Right ventricle myocardium superior (tissue), 1 donor: ENCODE results near the gene MAT2A. TPM values are rescaled to one million over a fixed set of nuclear protein-coding genes. Genes with fewer than 3 reads are reported as not detected.

Experiments used
- ATAC-seq: fragments of 200-7000 bp; cut with Tn5 transposase; one replicate; pipeline ENCODE4 v1.9.1; 2020; ENCODE audit warnings: mild to moderate bottlenecking; ENCODE audit not compliant: poor library complexity
- DNase-seq: peaks from one replicate; pipeline ENCODE4 v3.0.0-alpha.2; 2020
- intact Hi-C: fragments of 100-400 bp; cut with DNase I; formaldehyde crosslinking; loops from one replicate; pipeline ENCODE4 v1.11.2; 2022
- total RNA-seq: library from RNA; stranded (reverse); fragmentation: NEBNext Ultra II Directional; extraction: Animal tissue kit (Norgen Biotek cat#: 25700); gene quantifications from one replicate; pipeline ENCODE4 v1.2.1, GENCODE V29; 2021
- donor health status: DM: no; HTN: yes; CAD: no; lungs with severe emphysema.

MAT2A gene
- total RNA-seq, 1 donor from 2014 or later, result 116 TPM

DNA sequence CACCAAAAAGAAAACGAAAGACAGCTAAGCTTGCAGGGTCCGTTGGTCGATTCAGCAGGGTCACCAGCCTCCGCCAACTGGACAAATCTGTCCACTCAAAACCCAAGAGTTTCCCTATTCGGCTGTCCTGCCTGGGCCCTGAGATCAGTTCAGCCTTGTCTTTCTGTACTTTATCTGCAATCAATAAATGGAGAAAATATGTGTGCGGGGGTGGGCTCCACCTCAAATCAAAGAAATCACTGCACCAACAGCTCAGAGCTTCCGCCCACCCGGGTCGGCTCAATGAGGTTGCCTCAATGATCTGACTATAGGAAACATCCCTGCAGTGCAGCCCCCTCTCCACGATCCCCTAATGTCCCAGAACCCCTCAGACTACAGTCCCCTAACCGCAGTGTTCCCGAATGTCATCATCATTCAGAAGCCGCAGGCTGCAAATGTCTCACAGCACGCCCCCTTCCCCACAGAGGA, 21.9 kb downstream of the MAT2A start:
- intact Hi-C loops, result loop anchor here (2.0 kb wide), 1 partner anchor 42 kb away; the partner anchor contains the start of gene TMEM150A
- DNase-seq (no peak), ATAC-seq (no peak)

DNA sequence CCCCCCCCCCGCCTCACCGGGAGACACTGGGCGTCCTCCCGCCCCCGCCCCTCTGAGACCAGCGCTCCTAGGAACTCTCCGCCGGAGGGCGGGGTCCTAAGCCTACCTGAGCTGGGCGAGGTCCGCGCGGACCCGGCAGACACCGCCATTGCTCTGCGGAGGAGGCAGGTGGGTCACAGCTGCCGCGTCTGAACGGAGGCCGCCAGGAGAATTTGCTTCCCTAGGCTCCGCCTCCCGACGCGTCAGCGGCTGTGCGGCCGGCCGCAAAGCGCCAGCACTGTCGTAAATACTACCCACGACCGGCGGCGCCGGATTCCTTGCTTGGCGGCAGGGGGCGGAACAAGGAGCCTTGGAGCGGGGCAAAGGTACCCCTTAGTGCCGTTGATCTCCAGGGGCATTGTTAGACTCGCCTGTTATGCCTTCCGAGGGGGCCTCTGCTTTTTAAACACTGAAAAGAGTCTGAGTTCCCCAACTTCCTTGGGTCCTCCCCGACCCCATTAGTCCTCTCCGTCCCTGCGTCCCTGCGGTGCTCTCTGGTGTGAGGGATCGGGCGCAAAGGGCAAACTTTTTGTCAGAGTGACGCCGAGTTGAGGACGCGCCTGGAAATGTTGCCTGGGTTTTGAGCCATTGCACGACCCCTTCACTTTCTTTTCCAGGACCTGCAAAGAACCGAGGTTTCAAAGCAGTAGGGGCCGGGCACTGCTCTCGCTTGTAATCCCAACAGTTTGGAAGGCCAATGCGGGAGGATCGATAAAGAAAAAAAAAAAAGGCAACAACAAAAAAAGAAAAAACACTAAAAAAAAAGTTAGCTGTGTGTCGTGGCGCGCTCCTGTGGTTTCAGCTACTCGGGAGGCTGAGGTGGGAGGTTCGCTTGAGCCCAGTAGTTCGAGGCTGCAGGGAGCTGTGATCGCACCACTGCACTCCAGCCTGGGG, 22.6 kb downstream of the MAT2A start, which contains the start of gene GGCX:
GGCX (minus strand) TSS at position 214 of the 933 bp plus-strand sequence; CDS start at position 149, 65 bp downstream.
- intact Hi-C loops, result loop anchor here (2.0 kb wide), 1 partner anchor 41 kb away; the partner anchor contains the start of gene TMEM150A
- peak; percentile 96 for ATAC-seq
- DNase-seq, result peak; percentile 98

DNA sequence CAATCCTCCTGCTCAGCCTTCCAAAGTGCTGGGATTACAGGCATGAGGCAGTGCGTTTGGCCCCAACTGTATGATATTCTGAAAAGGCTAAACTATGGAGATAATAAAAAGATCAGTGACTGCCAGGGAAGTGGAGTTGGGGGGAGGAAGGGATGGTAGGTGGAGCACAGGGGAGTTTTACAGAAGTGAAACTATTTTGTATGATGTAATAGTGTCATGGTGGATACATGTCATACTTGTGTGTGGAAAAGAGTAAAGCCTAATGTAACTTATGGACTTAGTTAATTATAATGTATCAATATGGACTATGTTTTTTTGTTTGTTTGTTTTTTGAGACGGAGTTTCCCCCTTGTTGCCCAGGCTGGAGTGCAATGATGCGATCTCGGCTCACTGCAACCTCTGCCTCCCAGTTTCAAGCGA, 25.2 kb downstream of the MAT2A start:
- DNase-seq, result no peak
- ATAC-seq, result no peak
- intact Hi-C loops, result no loop called here

DNA sequence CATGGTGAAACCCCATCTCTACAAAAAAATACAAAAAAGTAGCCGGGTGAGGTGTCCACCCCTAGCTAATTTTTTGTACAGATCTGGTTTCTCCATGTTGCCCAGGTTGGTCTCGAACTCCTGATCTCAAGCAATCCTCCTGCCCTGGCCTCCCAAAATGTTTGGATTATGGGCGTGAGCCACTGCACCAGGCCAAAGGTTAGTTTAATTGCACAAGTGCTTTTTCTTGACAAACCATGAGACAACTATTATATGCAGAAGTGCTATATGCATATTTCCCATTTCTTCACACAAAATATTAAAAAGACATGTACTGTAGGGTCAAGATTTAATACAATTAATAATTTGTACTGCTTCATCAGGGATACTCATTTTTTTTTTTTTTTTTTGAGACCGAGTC, 27.3 kb downstream of the MAT2A start:
- DNase-seq (no peak), ATAC-seq (no peak)
- intact Hi-C loops, result no loop called here

DNA sequence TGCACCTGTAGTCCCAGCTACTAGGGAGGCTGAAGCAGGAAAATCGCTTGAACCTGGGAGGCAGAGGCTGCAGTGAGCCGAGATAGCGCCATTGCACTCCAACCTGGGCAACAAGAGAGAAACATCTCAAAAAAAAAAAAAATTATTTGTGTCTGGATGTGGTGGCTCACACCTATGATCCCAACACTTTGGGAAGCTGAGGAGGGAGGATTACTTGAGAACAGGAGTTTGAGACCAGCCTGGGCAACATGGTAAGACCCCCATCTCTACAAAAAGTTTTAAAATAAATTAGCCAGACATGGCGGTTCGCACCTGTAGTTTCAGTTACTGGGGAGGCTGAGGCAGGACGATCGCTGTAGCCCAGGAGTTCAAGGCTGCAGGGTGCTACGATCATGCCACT, 36.8 kb downstream of the MAT2A start:
- intact Hi-C loops, result no loop called here
- DNase-seq, result no peak
- ATAC-seq, result no peak

DNA sequence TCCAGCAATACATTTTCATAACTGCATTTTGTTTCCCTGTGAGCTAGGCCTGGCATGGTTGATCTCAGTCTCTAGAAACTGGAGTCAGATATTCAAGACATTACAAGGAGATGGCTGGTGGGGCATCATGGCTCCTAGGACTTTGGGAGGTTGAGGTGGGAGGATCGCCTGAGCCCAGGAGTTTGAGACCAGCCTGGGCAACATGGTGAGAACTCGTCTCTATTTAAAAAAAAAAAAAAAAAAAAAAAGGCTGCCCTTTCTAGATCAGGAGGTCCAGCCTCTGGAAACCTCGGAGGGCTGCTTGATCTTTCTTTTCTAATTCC, 38.1 kb downstream of the MAT2A start:
- intact Hi-C loops, result no loop called here
- ATAC-seq (no peak), DNase-seq (no peak)

DNA sequence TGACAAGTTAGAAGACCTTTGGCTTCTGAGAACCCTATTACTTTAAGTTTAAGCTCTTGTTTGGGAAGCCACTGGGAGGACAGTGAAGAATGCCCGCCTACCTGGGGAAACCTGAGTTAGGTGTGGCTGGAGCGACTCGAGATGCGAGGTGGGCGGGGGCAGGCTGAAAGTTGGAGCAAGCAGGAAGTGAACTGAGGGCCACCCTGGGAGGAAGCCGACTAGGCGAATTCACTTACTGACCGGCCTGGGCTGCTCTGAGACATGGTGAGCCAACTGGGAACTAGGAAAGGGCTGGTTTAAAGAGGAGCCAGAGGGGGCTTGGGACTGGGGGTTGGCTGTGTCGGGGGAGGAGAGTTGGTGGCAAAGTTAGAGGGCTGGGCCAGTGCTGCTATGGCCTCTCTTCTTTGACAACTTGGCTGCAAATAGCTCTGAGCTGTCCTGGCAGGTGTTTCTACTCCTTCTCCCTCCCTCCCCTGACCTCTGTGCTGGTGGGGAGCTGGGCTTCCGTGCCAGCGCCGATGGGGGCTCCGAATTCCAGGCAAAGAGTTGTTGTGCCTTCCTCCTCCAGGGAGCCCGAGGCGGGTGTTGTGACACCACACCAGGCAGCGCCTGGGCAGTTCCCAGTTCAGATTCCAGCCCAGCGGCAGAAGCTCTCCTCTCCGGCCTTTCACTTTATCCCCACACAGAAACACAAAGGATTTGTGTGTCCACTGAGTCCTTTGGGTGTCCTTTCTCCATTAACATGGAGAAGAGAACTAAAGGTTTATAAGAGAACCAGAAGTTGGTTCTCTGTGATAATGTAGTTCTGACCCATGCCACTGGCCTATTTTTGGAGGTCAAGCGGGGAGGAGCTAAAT, 38.6 kb downstream of the MAT2A start, which contains the start of gene VAMP8:
VAMP8 (plus strand) TSS at position 201 of the 857 bp plus-strand sequence; CDS start at position 262, 61 bp downstream.
- peak; percentile 70 for DNase-seq
- intact Hi-C loops, result no loop called here
- peak; percentile 52 for ATAC-seq

DNA sequence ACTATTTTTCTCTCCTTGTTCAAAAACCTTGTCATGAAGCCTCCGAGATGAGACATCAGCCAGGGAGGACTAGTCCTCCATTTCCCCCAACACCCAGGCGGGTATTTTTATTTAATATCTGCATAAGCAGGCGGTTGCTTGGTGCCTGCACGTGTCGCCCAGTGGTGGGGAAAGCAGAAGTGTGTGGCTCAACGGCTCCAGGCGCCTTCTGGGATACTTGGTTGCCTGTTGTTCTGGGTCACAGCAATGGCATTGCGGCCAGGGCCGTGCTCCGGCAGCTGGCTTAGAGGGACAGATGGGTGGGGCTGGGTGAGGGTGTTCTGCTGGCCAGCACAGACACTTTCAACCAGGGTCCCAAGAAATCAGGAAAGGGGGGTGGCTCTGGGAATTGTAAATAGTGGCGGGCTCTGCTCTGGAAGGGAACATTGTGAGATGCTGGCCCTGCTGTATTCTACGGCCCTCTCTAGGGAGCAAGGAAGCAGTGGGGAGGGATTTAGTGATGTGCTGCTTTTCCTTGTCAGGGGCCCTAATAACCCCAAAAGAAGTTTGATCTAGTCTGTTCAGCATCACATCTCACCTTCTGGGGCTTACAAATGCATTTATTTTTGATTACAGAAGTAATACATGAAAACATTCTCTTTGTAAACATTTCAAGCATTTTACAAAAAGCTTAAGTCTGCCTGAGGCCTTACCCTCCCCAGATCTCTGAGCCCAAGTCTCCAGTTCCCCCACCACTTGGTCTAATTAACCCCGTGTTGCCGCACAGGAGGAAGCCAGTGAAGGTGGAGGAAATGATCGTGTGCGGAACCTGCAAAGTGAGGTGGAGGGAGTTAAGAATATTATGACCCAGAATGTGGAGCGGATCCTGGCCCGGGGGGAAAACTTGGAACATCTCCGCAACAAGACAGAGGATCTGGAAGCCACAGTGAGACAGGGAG, 39.5 kb downstream of the MAT2A start:
- DNase-seq (peak; percentile 83), ATAC-seq (peak; percentile 73)
- intact Hi-C loops, result no loop called here

DNA sequence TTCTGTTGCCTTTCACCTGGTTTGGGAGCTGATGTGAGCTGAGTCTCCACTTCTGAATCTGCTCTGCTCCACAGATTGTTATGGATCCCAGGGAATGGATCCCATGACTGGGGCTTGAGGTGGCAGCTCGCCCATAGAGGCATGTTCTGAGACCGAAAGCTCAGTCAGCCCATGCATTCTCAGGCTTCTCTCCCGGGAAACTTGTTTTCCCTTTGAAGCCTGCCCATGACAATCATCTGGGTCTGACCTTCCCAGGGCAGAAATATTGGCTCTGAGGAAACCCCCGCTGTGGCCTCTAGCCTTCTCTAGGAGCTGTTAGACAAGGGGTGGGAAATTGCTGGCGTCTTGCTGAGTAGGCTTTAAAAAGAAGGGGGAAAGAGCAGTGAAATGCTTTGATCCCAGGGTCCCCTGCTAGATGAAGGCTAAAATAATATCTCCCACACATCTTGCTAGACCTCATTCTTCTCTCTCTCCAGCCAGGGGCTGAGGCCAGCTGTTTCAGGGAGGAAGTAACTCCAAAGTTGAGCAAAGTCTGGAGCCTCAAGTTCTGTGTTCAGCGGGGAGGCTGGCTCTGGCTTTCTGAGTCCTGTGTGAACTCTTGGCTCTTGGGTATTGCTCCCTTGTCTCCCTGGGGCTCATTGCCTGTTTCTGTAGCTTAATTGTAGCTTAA, 40.4 kb downstream of the MAT2A start:
- peak; percentile 68 for DNase-seq
- peak; percentile 36 for ATAC-seq
- intact Hi-C loops, result no loop called here

DNA sequence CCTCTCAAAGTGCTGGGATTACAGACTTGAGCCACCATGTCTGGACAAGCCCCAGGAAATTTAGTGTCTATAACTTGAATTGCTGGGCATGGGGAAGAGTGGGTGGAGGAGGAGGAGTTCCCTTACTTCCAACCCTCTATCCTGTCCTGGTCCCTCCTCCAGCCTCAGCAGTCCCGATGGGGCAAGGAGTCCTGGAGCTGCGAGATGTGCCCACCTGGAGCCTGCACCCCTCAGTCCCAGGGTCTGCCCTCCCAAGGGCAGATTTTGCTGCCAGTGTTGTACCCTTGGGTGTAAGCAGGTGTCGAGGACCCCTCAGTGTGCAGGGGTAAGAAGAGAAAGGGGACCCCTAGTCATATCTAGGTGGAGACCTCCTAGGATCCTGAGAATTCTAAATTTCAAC, 41.2 kb downstream of the MAT2A start:
- intact Hi-C loops, result no loop called here
- ATAC-seq (no peak), DNase-seq (no peak)

DNA sequence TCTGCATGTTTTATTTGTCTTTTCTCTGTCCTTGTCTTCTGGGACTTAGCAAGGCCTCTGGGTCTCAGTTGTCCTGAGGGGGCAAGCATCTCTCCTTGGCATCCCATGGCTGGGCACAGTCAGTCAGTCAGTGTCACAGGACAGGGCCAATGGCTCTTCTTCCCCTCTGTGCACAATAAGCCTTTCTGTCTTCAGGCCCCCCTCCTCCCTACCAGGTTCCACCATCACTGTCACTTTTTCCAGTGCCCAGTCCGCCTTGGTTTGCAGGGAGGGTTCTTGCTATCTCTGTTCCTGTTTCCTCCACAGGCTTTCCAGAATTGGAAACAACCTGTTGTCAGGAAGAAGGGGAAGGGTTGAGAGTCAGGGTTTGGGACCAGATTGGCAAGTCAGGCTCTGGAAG, 43.5 kb downstream of the MAT2A start:
- ATAC-seq (no peak), DNase-seq (no peak)
- intact Hi-C loops, result no loop called here

DNA sequence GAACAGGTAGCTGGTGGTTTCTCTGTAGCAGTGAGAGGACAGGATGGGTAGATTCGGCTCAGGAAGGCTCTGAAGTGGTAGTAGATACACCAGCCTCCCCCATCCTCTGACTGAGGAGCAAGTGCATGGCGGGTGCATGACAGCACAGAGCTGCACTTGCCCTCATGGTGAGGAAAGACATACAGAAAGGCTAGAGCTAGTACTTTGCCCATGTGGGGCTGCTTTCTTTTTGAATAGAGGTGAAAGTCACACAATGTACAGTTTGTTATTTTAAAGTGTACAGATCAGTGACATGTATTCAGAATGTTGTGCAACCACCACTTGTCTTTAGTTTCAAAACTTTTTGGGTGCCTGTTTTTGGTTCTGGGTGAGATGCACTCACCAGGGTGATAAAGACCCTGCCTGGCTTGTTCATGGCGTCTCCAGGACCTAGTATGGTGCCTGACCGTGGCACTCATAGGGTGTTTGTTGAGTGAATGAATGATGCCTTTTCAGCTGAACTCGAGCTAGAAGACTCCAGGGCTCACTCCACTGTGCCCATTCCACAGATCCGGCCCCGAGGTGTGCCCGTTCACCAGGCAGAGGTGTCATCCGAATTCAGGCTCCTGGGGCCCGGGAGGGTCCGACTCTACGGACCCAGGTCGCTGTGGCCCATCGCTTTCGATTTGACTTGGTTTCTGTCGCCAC, 44.8 kb downstream of the MAT2A start:
- intact Hi-C loops, result no loop called here
- DNase-seq (no peak), ATAC-seq (no peak)

DNA sequence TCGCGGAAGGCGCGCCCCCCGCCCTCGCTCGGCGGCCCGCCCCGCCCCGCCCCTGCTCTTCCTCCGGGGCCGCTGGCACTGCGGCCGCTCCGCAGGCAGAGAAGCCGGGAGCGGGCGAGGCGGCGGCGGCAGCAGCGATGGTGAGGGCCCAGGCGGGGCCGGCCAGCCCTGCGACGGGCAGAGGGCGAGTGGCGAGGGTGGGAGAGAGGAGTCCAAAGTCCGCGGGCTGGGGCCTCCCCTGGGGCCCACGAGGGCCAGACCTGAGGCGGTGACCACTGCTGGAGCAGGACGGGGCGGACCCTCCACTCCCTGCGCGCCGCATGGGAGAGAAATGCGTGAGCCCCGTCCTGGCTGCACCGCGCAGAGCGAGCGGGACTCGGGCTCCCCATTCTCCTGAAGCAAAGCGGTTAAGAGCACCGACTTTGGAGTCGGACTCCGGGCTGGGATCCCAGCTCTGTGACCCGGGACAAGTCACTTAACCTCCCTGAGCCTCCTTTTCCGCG, 45.4 kb downstream of the MAT2A start, which contains the start of gene VAMP5:
VAMP5 (plus strand) TSS at position 78 of the 503 bp plus-strand sequence; CDS start at position 138, 60 bp downstream.
- DNase-seq (peak; percentile 66), ATAC-seq (peak; percentile 75)
- intact Hi-C loops, result no loop called here

DNA sequence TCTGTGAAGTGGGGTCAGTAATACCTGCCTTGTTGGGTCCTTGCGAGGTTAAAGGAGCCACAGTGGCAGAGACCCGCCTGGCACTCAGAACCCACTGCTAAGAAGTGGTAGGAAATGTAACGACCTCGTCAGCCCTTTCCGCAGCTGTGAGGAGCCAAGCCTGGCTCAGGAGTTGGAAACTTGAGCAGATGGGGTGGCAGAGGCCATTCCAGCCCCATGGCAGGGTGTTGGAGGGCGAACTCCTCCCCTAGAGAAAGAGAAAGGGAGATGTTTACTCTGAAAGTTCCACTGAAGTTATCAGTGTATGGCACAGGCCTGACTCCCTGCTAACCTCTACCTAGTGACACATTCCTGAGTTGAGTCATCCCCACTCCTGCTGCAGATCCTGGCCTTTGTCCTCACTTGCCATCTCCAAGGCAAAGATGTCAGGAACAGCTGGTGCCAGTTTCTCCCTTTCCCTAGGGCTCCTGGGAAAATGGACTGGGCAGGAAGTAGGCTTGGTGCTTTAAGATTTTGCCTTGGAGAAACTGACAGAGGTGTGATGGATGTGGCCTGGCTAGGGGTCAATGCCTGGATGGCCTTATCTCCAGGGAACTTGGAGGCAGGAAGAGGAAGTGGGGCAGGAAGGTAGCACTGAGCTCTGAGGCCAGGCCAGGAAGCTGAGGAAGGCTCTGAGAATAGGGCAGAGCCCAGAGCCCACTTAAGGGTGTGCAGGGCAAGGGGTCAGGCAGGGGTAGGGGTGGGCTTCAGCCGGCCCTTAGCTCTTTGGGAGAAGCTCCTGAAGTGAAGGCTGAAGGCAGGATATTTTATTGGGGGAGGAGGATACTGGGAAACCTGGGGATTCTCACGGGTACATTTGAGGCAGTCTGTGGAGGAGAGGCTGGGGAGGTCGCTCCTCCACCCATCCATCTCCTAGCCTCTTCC, 46.2 kb downstream of the MAT2A start:
- intact Hi-C loops, result no loop called here
- ATAC-seq, result peak; percentile 52
- DNase-seq, result no peak

DNA sequence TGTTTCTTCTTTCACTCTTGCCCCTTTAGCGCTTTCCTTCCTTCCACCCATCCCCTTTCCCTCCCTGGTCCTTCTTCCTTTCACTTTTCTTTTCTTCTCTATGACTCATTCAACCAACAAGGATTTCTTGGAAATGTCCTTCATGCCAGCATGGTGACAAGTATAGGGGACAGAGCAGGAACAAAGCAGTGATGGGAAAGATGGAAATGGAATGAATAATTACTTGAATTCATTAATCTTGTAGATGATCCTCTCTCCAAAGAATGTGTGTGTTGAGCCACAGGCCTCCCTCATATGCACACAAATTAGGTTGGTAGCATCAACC, 46.8 kb downstream of the MAT2A start:
- no peak for DNase-seq
- no peak for ATAC-seq
- intact Hi-C loops, result no loop called here

DNA sequence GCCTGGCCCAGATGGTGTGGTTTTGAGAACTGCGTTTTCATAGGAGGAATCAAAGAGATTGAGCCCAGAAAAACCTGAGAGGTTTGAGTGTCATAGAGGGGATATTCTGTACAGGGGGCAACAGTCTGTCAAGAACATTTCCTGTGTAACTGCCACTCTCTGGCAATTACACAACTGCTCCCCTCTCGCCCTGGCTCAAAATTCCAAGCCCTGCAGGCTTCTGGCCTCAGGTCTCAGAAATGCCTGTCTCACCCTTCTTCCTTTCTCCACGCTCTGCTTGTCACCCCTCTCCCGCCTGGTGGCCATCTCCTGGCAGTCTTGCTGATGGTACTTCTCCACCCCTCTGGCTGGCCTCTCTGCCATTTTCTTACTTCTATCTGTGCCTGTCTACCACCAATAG, 49.3 kb downstream of the MAT2A start:
- no peak for DNase-seq
- intact Hi-C loops, result no loop called here
- ATAC-seq, result no peak
